DND-41 (cell line): ENCODE measurements around the gene C6orf89.

Experiments used
- CTCF ChIP-seq: IDR thresholded peaks from 2 replicates; pipeline ENCODE4 v1.5.1; 2012; ENCODE audit warnings: borderline replicate concordance, low read length, moderate library complexity, mild to moderate bottlenecking; ENCODE audit not compliant: poor library complexity, severe bottlenecking; ENCODE audit errors: extremely low read depth
- EZH2 ChIP-seq: IDR thresholded peaks from 3 replicates; pipeline ENCODE4 v1.6.1; 2012; ENCODE audit warnings: borderline replicate concordance, low read depth, mild to moderate bottlenecking, moderate library complexity, low read length, inconsistent platforms; ENCODE audit not compliant: severe bottlenecking

- no peak for TF ChIP-seq CTCF
- TF ChIP-seq EZH2, result no peak
These were observed 1.1 kb upstream of the C6orf89 start for GRCh38 chr6:36884610-36885009.
